ENCODE results near the gene LATS2. TPM values are rescaled to one million over a fixed set of nuclear protein-coding genes. Genes with fewer than 3 reads are reported as not detected.
"Not testable (repeated sequence)": the region's sequence is repeated elsewhere in the genome, so short reads cannot be mapped to it uniquely, and the experiment has no call there.

The LATS2 gene
- total RNA-seq, 6 experiments from 2014 or later: 6.8 to 12.8 (median 8.7) TPM

DNA sequence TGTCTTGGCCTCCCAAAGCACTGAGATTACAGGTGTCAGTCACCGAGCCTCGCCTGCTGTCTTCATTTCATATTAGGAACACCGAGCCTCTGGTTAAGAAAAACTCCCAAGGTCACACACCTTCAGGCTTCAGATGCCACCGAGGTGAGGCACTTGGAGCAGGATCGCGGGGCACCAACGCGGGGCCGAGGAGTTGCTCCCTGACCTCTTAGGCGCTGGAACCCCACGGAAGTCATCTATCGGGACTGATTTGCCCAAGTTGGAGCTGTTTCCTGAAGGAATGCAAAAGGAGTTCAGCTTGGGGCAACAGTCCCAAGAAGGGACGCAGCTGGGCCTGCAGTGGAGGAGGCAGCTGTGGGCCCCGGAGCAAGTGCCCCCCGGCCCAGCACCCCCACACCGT is 108.5 kb downstream of the LATS2 start:
- Histone ChIP-seq H3K4me3 (no peak overlapping the region), H3K27me3 (no peaks in the 10 kb centered on the region), H3K27ac (peak overlapping the region in 2 of 3 donors; percentile 7 to 73), H3K9me3 (no peaks in the 10 kb centered on the region), H3K36me3 (no peaks in the 10 kb centered on the region), H3K4me1 (peaks cover 0 to 16% (median 0%) of the 10 kb centered on the region in 4 donors)
- intact Hi-C loops (cut with DNase I): no loop called here
- TF ChIP-seq, protein P1, sequence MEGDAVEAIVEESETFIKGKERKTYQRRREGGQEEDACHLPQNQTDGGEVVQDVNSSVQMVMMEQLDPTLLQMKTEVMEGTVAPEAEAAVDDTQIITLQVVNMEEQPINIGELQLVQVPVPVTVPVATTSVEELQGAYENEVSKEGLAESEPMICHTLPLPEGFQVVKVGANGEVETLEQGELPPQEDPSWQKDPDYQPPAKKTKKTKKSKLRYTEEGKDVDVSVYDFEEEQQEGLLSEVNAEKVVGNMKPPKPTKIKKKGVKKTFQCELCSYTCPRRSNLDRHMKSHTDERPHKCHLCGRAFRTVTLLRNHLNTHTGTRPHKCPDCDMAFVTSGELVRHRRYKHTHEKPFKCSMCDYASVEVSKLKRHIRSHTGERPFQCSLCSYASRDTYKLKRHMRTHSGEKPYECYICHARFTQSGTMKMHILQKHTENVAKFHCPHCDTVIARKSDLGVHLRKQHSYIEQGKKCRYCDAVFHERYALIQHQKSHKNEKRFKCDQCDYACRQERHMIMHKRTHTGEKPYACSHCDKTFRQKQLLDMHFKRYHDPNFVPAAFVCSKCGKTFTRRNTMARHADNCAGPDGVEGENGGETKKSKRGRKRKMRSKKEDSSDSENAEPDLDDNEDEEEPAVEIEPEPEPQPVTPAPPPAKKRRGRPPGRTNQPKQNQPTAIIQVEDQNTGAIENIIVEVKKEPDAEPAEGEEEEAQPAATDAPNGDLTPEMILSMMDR (IDR thresholded peaks at IDR 0.05): no peak
- TF ChIP-seq POLR2A (IDR thresholded peaks at IDR 0.05): no peak
- DNase-seq (no peak), ATAC-seq (peak in 2 of 4 donors; percentile 7 to 10)
- 69% methylated on average over 5 of the region's 16 CpGs for WGBS (ENCODE audit: insufficient coverage, low coverage, low lambda C conversion rate, missing lambda C conversion rate)

DNA sequence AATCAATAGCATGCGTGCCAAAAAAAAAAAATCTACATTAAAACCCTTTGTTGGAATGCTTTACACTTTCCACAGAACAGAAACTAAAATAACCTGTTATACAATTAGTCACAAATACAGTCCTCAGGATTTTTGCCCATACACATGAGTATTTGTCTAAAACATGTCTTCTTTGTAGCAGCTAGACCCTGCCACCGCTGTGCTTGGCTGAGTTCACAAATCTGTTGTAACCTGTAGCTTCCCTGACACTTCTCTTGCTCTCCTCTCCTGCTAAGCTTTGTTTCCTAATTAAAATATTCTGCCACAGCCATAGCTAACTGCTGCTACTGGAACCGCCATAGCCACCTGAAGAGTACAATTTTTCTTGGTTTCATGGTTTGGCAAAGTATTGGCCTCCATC is 113.4 kb downstream of the LATS2 start:
- ATAC-seq, H3K36me3 ChIP-seq, H3K9me3 ChIP-seq, H3K27ac ChIP-seq, H3K27me3 ChIP-seq, H3K4me3 ChIP-seq, DNase-seq: not testable (repeated sequence)
- WGBS (ENCODE audit: insufficient coverage, low coverage, low lambda C conversion rate, missing lambda C conversion rate): 65% methylated on average over 3 of the region's 3 CpGs
- intact Hi-C loops (cut with DNase I): loop anchor here in 1 of 2 donors (10.0 kb wide), 1 partner anchor 187 kb away; no protein-coding TSS in a partner anchor
- H3K4me1 ChIP-seq: peaks cover 0 to 13% (median 0%) of the 10 kb centered on the region in 4 donors

DNA sequence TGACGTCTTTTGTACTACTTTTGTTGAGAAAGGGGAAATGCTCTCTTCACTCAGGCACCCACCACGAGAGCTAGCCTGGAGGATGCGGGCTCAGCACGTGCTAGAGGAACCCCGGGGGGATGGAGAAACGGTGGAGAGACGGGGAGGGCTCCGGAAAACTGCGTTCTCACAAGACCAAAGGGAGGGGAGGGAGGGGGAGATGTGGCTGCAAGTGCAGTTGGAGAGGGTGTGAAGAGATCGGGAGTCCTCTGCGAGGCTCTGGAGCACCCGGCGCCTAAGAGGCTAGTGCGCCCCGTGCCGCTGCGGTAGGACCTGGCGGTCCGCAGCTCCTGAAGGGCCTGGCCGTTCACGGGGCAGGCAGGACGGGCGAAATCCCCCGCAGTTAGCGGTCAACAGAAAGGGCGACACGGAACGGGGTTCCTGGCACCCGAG is 115.4 kb downstream of the LATS2 start:
- H3K27ac ChIP-seq: no peak overlapping the region
- 19% methylated on average over 13 of the region's 29 CpGs for WGBS (ENCODE audit: insufficient coverage, low coverage, low lambda C conversion rate, missing lambda C conversion rate)
- peaks cover 0 to 10% (median 0%) of the 10 kb centered on the region in 4 donors for H3K4me1 ChIP-seq
- intact Hi-C loops (cut with DNase I): loop anchor here in 1 of 2 donors (10.0 kb wide), 1 partner anchor 189 kb away; no protein-coding TSS in a partner anchor
- H3K9me3 ChIP-seq: no peaks in the 10 kb centered on the region
- peak in 2 of 4 donors; percentile 4 to 19 for ATAC-seq
- TF ChIP-seq POLR2A (IDR thresholded peaks at IDR 0.05): no peak
- TF ChIP-seq, protein P1 (IDR thresholded peaks at IDR 0.05): no peak
- DNase-seq: no peak
- H3K4me3 ChIP-seq: no peak overlapping the region
- no peaks in the 10 kb centered on the region for H3K36me3 ChIP-seq
- H3K27me3 ChIP-seq: no peaks in the 10 kb centered on the region

DNA sequence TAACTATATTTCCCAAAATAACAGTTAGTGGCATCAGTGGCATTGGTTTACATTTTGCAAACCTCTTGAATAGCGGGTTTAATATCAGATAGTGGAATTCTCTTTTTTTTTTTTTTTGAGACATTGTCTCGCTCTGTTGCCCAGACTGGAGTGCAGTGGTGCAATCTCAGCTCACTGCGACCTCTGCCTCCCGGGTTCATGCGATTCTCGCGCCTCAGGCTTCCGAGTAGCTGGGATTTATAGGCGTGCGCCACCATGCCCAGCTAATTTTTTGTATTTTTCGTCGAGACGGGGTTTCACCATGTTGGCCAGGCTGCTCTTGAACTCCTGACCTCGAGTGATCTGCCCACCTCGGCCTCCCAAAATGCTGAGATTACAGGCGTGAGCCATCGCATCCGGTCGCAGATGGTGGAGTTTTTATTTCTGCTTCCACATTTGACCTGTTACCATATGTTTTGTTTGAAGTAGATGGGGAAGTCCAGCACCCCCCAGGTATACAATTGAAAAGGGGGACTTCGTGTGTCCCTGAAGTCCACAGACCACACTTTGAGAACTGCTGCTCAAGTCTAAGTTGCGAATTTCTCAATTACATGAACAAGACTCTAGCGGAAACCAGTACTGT is 118.3 kb downstream of the LATS2 start:
- no peak for ATAC-seq
- intact Hi-C loops (cut with DNase I): loop anchor here in 1 of 2 donors (10.0 kb wide), 1 partner anchor 192 kb away; no protein-coding TSS in a partner anchor
- Histone ChIP-seq H3K9me3 (no peaks in the 10 kb centered on the region), H3K4me3 (no peak overlapping the region), H3K4me1 (peaks cover 0 to 6% (median 0%) of the 10 kb centered on the region in 4 donors), H3K27me3 (no peaks in the 10 kb centered on the region), H3K36me3 (no peaks in the 10 kb centered on the region), H3K27ac (no peak overlapping the region)
- no peak for DNase-seq
- WGBS (ENCODE audit: insufficient coverage, low coverage, low lambda C conversion rate, missing lambda C conversion rate): 63% methylated on average over 21 of the region's 22 CpGs
- TF ChIP-seq, protein P1 (IDR thresholded peaks at IDR 0.05): no peak

DNA sequence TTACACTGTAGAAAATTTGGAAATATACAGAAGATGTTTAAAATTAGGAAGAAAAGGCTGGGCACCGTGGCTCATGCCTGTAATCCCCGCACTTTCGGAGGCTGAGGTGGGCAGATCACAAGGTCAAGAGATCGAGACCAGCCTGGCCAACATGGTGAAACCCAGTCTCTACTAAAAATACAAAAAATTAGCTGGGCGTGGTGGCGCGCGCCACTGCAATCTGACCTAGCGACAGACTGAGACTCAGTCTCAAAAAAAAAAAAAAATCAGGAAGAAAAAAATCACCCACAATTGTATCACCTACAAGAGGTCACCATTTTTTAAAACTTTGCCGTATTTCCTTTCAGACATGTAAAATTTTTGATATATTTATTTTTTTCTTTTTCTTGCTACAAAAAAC is 120.9 kb downstream of the LATS2 start:
- H3K4me3 ChIP-seq, H3K27ac ChIP-seq, DNase-seq, H3K36me3 ChIP-seq, H3K4me1 ChIP-seq, ATAC-seq, H3K27me3 ChIP-seq, H3K9me3 ChIP-seq: not testable (repeated sequence)
- WGBS (ENCODE audit: insufficient coverage, low coverage, low lambda C conversion rate, missing lambda C conversion rate): 85% methylated on average over 10 of the region's 10 CpGs
- intact Hi-C loops (cut with DNase I): loop anchor here in 1 of 2 donors (10.0 kb wide), 1 partner anchor 194 kb away; no protein-coding TSS in a partner anchor
